SK-MEL-5 (cell line): ENCODE measurements around the gene CPM. TPM values are rescaled to one million over a fixed set of nuclear protein-coding genes. Genes with fewer than 3 reads are reported as not detected.

Experiments used
- DNase-seq: peaks from one replicate; pipeline ENCODE4 v3.0.0-alpha.2; 2016; ENCODE audit warnings: low read depth, low spot score
- in situ Hi-C: cut with HindIII; loops from 2 replicates; pipeline ENCODE4 v1.10.0; 2016; ENCODE audit warnings: low sequenced_read_pairs, high pct_unique_total_duplicates, low pct_unique_long_range_greater_than_20kb
- total RNA-seq: library from RNA; depleted of rRNA; stranded (reverse); fragments of >200 nt; shearing (Covaris generic); gene quantifications from 2 replicates; pipeline ENCODE4 v1.2.3, GENCODE V29; 2014

Gene CPM
- total RNA-seq, 1 experiment from 2014 or later: 18.2 TPM

DNA sequence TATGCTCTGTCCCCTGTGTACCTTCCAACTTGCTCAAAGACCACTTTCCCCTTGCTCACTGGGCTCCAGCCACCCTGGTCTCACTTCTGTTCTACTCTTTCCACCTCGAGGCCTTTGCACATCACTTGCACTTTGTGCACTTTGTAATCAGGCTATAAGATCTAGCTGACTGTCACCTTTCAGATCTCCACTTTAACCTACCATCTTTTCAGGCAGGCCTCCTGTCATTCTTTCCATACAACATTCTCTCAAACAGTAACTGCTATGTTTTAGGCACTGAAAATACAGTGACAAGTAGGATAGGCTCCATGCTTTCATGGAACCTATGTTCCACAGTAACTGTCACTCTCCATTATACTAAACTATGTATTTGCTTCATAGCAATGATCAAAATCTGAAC lies 14.0 kb downstream of the CPM start:
- in situ Hi-C loops: no loop called here

DNA sequence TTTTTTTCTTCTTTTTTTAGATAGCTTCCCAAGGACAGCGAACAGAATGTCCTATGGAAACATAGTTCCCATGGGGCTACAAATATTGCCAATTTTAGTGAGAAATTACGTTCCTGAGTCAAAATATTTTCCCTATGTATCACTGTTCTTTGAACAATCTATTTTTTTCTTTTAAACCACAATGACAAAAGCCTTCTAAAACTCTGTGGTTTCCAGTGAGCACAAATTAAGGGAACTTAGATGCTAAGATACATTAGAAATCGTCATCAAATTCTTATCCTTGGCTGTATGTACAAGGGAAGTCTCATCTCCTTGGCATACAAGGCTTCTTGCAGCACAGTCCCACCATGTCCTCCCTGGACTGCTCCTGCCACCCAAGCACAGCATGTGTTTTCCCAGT lies 17.9 kb downstream of the CPM start:
- DNase-seq: no peak

More for the DNA sequence above, 14.0 kb downstream of the CPM start:
- DNase-seq: no peak

DNA sequence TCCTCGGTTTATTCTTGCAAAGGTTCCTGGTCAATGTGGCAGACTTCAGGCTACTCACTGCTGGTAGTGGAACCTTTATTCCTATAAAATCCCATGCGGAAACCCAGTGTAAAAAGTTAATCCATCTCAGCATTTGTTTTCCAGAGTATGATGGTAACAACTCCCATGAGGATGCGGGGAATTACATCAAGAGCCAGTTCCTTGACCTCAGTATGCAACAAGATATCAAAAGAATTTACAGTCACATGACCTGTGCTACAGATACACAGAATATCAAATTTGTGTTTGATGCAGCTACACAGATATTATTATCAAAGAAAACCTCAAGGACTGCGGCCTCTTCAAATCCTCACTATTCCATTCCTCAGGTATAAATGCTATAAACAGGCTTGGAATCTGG lies 19.3 kb downstream of the CPM start:
- no peak for DNase-seq

More for the DNA sequence above, 17.9 kb downstream of the CPM start:
- in situ Hi-C loops: no loop called here

DNA sequence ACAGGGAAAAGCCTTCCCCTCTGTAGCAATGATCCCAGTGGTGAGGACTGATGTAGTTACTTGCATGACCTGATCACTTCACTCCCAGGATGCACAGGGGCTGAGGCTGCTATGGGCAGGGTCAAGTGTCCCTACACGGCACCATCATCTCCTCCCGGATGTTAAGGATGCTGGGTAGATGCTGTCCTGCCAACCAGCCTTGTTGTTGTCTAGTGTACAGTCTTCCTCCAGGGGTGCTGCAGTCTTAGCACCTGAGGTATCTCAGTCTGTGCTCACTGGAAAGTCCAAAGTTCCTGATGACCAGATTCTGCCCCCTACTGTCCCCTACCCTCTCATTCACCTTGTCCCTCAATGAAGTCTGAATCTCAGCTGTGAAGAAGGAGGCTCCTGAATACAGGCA lies 20.1 kb downstream of the CPM start:
- in situ Hi-C loops: no loop called here
- DNase-seq: peak; percentile 33

More for the DNA sequence above, 19.3 kb downstream of the CPM start:
- in situ Hi-C loops: no loop called here

DNA sequence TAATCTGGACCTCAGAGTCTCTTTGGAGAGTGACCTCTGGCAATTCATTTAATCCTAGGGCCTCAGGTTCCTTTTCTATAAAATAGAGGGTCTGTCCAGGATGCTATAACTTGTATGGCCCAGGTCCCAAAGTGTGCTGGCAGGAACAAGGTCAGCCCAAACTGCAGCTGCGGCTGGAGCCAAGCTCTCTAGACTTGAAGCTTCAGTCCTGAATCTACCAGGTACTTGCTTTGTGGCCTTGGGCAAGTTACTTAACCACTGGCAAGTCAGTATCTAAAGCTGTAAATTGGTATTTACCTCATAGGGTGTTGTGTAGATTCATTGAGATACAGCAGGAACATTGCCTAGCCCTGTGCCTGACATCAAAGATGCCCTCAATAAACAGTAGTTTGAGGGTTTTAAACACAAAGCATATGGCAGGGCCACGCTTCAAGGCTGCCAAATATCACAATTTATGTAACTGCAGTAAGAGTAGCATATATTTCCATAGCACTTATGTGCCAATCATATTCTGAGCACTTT lies 21.7 kb downstream of the CPM start:
- no peak for DNase-seq
- in situ Hi-C loops: no loop called here

DNA sequence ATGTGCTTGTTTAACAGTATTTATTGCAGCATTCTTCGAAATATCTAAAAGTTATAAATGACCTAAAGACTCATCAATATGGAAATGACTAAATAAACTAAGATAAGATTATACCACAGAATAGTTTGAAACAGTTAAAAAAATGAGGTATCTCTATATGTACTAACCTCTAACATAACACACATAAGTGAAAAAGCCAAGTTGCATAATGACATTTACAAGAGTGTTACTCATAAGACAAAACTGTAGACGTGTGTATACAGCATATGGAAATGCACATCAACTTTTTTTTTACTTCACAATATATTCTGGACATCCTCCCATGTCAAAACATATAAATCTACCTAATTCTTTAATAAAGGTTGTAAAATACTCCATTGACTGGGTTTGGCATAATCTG lies 22.8 kb downstream of the CPM start:
- DNase-seq: no peak
- in situ Hi-C loops: no loop called here

DNA sequence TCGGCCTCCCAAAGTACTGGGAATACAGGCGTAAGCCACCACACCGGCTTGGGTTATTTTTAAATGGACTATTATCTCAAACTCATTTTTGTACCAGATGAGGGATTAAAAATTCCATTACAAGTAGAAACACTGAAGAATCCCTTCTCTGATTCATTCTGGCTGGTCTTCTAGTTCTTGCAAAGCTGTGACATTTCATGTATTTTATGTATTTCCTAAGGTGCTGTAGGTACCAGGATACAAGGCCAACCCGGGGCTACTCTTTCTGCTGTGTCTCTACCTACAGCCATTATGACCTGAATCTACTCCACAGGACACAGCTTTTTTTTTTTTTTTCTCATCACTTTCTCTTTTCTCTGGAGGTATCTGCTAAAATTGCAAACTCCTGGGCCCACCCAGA lies 24.9 kb downstream of the CPM start:
- in situ Hi-C loops: no loop called here
- DNase-seq: no peak

DNA sequence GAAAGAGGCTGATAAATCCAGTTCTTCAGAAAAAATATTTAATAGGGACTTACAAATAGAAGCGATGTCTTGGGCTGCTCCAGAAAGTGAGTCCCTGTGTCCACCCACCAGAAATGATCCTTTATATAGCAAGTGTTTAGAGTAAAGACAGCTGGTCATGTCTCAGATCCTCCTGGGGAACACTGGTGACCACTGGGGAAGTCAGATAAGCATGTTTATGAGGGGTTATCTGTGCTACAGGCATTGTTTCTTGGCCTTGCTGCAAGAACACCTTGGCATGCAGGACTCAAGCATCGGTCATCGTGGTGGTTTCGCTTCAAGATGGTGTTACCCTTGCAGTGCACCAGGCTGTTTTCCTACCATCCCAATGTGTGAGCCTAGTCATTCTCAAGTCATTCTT lies 27.2 kb downstream of the CPM start:
- in situ Hi-C loops: no loop called here
- DNase-seq: no peak

DNA sequence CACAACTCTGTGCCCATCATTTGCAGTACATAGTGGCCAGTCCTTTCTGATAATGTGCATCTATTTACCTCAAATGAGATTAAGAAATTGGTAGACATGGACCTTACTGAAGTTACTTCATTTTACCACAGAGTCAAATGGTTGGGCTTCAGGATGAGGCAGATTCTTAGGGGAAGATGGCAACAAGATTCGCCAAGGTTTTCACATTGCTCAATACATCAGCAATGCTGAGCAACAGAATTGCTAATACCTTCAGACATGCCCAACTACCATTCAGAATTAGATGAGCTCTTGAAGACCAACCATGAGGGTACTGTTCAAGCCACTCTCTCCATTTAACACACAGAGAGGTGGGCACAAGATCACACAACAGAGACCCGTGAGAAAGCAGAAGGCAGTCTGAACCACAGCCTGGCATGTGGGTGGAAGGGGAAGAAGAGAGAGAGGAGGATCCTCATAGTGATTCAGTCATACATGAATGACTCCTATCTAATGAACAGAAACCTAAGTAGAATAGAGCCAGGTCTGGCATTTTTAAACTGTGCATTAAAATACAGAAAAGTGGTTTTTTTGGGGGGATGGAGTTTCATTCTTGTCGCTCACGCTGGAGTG lies 28.5 kb downstream of the CPM start:
- in situ Hi-C loops: no loop called here
- DNase-seq: no peak

DNA sequence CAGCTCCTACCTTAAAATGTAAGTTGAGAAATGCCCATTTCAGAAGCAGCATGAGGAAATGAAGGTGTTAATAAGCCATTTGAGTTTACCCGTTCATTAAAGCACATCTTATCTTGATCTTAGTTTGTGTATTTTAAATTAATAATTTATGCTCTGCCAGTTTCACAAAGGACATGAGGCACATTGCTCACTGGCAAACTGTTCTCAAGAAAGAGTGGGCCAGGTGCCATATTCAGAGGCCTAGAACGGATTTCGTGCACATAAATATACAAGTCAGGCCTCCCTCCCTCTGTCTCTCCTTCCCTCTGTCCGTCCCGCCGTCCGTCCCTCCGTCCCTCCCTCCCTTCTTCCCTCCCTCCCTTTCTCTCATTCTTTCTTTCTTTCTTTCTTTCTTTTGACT lies 29.5 kb downstream of the CPM start:
- in situ Hi-C loops: no loop called here
- no peak for DNase-seq

DNA sequence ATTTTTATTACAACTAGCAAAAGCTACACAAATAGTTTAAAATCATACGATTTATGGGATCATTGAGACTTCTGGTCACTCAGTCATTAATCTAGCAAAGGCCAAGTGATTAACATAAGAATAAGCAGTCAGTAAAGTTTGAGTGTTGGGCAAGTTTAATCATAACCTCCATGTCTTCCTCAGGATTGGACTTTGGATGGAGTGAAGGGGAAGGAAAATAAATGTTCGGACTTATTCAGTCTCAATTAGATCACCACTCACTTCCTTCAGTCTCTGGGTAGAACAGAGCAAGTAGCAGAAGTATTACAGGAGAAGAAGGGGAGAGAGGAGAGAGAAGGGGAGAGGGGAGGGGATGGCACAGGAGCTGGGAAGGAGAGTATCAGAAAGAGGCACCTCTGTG lies 31.4 kb downstream of the CPM start:
- in situ Hi-C loops: no loop called here
- no peak for DNase-seq

DNA sequence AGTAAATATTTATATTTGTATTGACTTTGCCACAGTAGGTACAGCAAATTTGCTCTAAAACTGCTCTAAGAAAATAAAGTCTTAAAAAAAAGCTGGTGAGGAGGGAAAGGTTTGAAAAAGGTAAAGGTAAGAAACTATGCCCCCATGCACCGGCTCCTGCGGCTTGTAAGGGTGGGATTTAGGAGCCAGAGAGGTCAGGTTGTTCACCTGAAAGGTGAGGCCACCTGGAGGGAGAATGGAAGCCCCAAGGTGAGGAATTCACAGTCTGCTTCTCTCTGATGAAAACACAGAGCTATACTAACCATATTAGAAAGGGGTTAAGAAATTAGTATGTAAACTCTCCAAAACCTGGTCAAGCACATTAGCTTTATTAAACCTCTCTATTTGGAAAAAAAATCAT lies 31.8 kb downstream of the CPM start:
- in situ Hi-C loops: no loop called here
- DNase-seq: no peak

DNA sequence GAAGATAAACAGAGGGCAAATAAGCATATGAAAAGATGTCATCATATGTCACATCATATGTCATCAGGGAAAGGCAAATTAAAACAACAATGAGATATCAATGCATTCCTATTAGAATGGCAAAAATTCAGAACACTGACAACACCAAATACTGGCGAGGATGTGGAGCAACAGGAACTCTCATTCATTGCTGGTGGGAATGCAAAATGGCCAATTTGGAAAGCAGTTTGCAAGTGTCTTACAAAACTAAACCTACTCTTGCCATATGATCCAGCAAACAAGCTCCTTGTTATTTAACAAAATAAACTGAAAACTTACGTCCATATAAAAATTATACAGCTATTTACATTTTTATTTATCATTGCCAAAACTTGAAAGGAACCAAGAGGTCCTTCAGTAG lies 32.7 kb downstream of the CPM start:
- in situ Hi-C loops: no loop called here
- DNase-seq: no peak

DNA sequence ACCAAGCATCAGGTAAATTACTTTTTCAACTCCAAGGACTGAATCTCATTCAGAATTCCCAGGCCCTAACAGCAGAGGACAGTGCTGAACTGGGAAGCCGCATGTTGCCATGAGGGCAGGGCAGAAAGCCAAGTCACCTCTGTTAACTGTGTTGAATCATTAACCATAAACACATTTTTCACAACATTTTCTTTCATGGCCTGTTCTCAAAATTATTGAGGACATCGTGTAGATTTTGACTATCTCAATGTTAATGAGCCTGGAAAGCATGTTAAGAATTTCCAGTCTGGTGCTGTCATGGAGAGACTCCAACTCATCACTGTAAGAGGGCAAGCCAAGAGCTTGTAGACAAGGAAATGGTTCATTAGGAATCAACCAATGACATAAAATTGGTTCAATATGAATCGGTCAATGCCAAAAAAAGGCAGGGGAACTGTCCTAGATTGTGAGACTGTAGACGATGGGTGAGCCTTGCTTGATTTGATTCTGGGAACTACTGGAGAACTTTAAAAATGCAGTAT lies 33.7 kb downstream of the CPM start:
- peak; percentile 56 for DNase-seq
- in situ Hi-C loops: no loop called here

DNA sequence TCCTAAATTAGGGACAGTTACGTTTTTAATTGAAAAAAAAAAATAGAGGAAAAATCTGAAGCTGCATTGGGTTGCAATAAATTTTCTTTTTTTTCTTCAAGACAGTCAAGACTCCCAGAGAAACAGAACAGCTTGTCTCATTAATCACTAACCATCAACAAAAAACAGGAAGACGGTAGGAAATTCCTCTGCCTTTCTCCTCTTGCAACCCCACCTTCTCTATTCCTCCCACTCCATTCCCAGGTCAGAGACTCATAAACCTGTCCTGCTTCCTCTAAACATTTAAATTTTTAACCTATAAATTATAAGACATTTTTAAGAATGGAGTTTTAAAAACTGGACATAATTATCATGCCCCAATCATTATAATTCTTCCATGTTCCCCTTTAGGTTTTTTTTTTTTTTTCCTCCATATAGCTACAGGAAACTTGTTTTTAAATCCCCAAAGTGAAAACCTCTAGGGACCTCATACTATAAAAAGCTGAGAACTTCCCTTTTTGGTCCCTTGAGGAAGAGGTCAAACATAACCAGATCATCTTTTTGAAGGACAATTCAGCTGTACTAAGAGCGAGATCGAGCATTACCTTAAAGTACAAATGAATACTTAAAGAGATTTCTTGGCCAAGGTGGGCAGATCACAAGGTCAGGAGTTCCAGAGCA lies 36.0 kb downstream of the CPM start:
- DNase-seq: no peak
- in situ Hi-C loops: no loop called here

DNA sequence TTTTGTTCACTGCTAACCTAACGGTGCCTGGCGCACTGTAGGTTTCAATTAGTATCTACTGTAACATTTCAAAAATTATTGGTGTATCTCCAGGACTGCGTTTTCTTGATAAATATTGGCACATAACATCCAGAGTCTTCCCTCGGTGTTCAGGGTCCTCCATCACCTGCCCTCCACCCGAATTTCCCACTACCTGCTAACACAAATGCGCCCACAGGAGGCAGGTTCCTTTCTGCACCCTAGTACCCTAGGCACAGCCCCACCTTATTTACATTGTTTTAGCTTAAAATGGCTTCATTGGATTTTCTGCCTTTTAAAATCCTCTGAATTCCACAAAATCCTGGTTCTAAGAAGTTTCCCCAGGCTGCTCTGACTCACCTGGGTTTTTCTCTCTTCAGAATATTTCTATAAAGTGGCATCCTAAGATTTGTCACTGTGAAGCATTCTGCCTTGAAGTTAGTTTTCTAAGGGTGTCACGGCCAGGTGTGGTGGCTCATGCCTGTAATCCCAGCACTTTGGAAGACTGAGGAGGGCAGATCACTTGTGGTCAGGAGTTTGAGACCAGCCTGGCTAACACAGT lies 38.6 kb downstream of the CPM start:
- DNase-seq: no peak
- in situ Hi-C loops: no loop called here

DNA sequence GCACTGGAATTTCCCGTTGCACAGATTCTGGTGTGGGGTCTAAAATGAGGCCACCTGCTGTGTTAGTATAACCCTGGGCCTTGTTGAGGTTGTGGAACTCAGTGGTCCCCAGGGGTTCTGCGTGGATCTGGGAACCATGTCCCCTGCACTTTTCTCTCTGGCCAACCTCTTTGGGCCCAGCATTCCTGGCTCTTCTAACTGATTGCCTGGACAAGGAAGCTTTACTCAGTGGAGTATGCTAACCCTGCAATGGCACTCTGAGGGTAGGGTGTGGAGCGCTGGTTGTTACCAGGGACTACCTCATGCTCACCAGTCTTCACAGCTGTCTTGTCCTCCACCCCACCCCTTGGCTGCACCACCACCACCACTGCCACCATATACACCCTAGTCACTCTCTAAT lies 39.2 kb downstream of the CPM start:
- in situ Hi-C loops: no loop called here
- DNase-seq: no peak

DNA sequence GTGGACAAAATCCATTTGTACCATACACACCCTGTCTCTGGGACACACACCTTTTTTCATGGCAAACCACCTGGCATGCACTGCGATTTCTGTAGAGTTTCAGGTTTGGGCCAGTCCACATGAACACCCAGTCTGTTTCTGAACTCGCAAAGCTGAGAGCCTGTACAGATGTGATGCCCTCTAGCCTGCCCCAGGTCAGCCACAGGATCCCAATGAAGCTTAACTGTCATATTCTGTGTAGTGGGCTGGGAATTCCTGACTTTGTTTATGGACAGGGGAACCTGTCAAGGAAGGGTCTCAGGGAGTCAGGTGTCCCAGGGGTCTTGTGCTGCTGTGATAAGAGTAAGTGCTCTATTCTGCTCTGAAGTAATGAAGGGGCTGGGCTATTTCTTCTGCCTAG lies 39.8 kb downstream of the CPM start:
- in situ Hi-C loops: no loop called here
- DNase-seq: no peak

DNA sequence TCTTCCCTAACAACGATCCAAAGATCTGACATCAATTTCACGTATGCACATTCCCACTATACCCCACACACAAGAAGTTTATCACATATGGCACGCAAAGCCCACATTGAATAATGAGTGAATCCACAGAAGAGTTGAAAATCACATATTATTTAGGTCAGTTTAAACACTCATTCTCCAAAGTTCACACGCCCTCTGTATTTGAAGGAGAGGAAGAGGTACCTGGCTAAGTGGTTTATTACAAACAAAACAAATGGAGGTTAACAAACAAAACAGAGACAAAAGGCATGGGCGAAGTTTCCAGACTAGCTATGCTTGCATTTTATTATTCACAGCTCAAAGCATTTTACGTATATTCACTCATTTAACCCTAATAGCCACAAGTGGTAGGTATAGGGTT lies 41.8 kb downstream of the CPM start:
- in situ Hi-C loops: no loop called here
- DNase-seq: no peak
